ENCODE data around the gene IGF2R.

GRCh38 chr6:160112628-160113299 lies 143.9 kb downstream of the IGF2R start:
- TF ChIP-seq CTCF (IDR thresholded peaks at IDR 0.05 in 4 of 5, conservative IDR thresholded peaks at IDR 0.05 in 1 of 5) (no peak), POLR2A (IDR thresholded peaks at IDR 0.05) (no peak)

Measured in gastrocnemius medialis (tissue), 4 donors.